ENCODE results near the gene TMBIM4. TPM values are rescaled to one million over a fixed set of nuclear protein-coding genes. Genes with fewer than 3 reads are reported as not detected.

Gene TMBIM4
- total and polyA plus RNA-seq, 10 of the 15 experiments (the other 5 are each of a cell fraction or from before 2014, with no cell fraction given): 38.8 to 341 (median 82.8) TPM

- TF ChIP-seq ZZZ3 (IDR thresholded peaks at IDR 0.05; ENCODE audit: control insufficient read depth, insufficient read length, low read depth) (no peak), ESRRA (IDR thresholded peaks at IDR 0.05; ENCODE audit: low read length) (0 out of 2 replicates have a peak, but pooled peaks have one; percentile 6), NFIC (IDR thresholded peaks at IDR 0.05; ENCODE audit: low read depth, low read length) (peak; percentile 56; the same call in 1 of the 2 replicates), MXI1 (IDR thresholded peaks at IDR 0.05; ENCODE audit: low read depth, low read length) (peak; percentile 86; the same call in 1 of the 2 replicates), TCF12 (IDR thresholded peaks at IDR 0.05; ENCODE audit: low read depth, low read length) (0 out of 2 replicates have a peak, but pooled peaks have one; percentile 13), PAX5 (IDR thresholded peaks at IDR 0.05; ENCODE audit: borderline replicate concordance, low read depth, low read length) (peak; percentile 27; the same call in 1 of the 2 replicates), JUND (IDR thresholded peaks at IDR 0.05; ENCODE audit: low read depth, low read length) (no peak), NR2F1 (conservative IDR thresholded peaks at IDR 0.05) (peak; percentile 82), IRF4 (IDR thresholded peaks at IDR 0.05; ENCODE audit: low read depth, low read length) (0 out of 2 replicates have a peak, but pooled peaks have one; percentile 13), POLR2A (IDR thresholded peaks at IDR 0.05; ENCODE audit: low read depth, low read length) (peak; percentile 96), SREBF2 (IDR thresholded peaks at IDR 0.05; ENCODE audit: low read length) (peak; percentile 55), KDM1A (IDR thresholded peaks at IDR 0.05; ENCODE audit: borderline replicate concordance) (no peak)
- TF ChIP-seq, protein P1, sequence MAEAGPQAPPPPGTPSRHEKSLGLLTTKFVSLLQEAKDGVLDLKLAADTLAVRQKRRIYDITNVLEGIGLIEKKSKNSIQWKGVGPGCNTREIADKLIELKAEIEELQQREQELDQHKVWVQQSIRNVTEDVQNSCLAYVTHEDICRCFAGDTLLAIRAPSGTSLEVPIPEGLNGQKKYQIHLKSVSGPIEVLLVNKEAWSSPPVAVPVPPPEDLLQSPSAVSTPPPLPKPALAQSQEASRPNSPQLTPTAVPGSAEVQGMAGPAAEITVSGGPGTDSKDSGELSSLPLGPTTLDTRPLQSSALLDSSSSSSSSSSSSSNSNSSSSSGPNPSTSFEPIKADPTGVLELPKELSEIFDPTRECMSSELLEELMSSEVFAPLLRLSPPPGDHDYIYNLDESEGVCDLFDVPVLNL (IDR thresholded peaks at IDR 0.05; ENCODE audit: low read depth, low read length): peak; percentile 75
Measured at GRCh38 chr12:66130267-66131066, 39.3 kb downstream of the TMBIM4 start, which contains the start of gene LLPH (continued).

All from GM12878 (cell line).